Subcutaneous abdominal adipose tissue (tissue), 5 donors: ENCODE measurements around the gene PPP2R3B.

ENCODE experiments used
- H3K27ac ChIP-seq: one replicate; pipeline ENCODE4 v1.7.0; 2013; ENCODE audit warnings: low read depth, mild to moderate bottlenecking, inconsistent platforms, low read length, moderate library complexity
- H3K27me3 ChIP-seq, 5 donors: one replicate each; pipeline ENCODE4 v1.7.0; 2013; ENCODE audit warnings: low read length in 5 of 5, inconsistent platforms in 1 of 5; ENCODE audit not compliant: control insufficient read depth in 5 of 5, insufficient read depth in 4 of 5
- H3K36me3 ChIP-seq, 5 donors: one replicate each; pipeline ENCODE4 v1.7.0; 2013; ENCODE audit warnings: low read length in 5 of 5; ENCODE audit not compliant: control insufficient read depth in 5 of 5, insufficient read depth in 5 of 5
- H3K4me1 ChIP-seq, 5 donors: one replicate each; pipeline ENCODE4 v1.7.0; 2013; ENCODE audit warnings: low read length in 5 of 5, mild to moderate bottlenecking in 3 of 5, moderate library complexity in 1 of 5; ENCODE audit not compliant: control insufficient read depth in 5 of 5, insufficient read depth in 5 of 5
- H3K4me3 ChIP-seq, 5 donors: one replicate each; pipeline ENCODE4 v1.7.0; 2013; ENCODE audit warnings: low read length in 5 of 5, low read depth in 1 of 5
- H3K9ac ChIP-seq, 5 donors: one replicate each; pipeline ENCODE4 v1.7.0; 2013; ENCODE audit warnings: low read length in 5 of 5, mild to moderate bottlenecking in 4 of 5, moderate library complexity in 3 of 5
- H3K9me3 ChIP-seq, 5 donors: one replicate each; pipeline ENCODE4 v1.7.0; 2013; ENCODE audit warnings: low read length in 5 of 5; ENCODE audit not compliant: control insufficient read depth in 5 of 5
- donor health status: healthy.
- donor health status: healthy.
- donor health status: healthy.
- donor health status: healthy.
- donor health status: healthy.

Gene PPP2R3B

GRCh38 chrX:316351-317325, 70.1 kb downstream of the PPP2R3B start:
- Histone ChIP-seq H3K27ac (no peak overlapping the region), H3K9ac (no peak overlapping the region), H3K9me3 (no peaks in the 10 kb centered on the region), H3K36me3 (peaks cover 0 to 45% (median 41%) of the 10 kb centered on the region in 5 donors), H3K4me1 (peaks cover 0 to 25% (median 22%) of the 10 kb centered on the region in 5 donors), H3K4me3 (no peak overlapping the region), H3K27me3 (no peaks in the 10 kb centered on the region)

- Histone ChIP-seq H3K4me1 (peaks cover 0 to 15% (median 12%) of the 10 kb centered on the region in 5 donors), H3K27ac (no peak overlapping the region), H3K9me3 (no peaks in the 10 kb centered on the region), H3K36me3 (peaks cover 0 to 59% (median 53%) of the 10 kb centered on the region in 5 donors), H3K9ac (no peak overlapping the region), H3K4me3 (no peak overlapping the region), H3K27me3 (no peaks in the 10 kb centered on the region)
Observed at GRCh38 chrX:314781-315595, 71.7 kb downstream of the PPP2R3B start.

- Histone ChIP-seq H3K27me3 (no peaks in the 10 kb centered on the region), H3K4me1 (peaks cover 0 to 6% (median 3%) of the 10 kb centered on the region in 5 donors), H3K27ac (no peak overlapping the region), H3K4me3 (no peak overlapping the region), H3K9ac (no peak overlapping the region), H3K9me3 (no peaks in the 10 kb centered on the region), H3K36me3 (peaks cover 0 to 64% (median 57%) of the 10 kb centered on the region in 5 donors)
Observed at GRCh38 chrX:314049-314448, 72.7 kb downstream of the PPP2R3B start.

- Histone ChIP-seq H3K4me1 (peaks cover 0 to 6% (median 3%) of the 10 kb centered on the region in 5 donors), H3K27ac (no peak overlapping the region), H3K9ac (no peak overlapping the region), H3K36me3 (peaks cover 0 to 67% (median 60%) of the 10 kb centered on the region in 5 donors), H3K9me3 (no peaks in the 10 kb centered on the region), H3K4me3 (no peak overlapping the region), H3K27me3 (no peaks in the 10 kb centered on the region)
Observed at GRCh38 chrX:313546-313945, 73.2 kb downstream of the PPP2R3B start.

GRCh38 chrX:312621-313331, 73.9 kb downstream of the PPP2R3B start:
- Histone ChIP-seq H3K9me3 (no peaks in the 10 kb centered on the region), H3K27ac (no peak overlapping the region), H3K9ac (no peak overlapping the region), H3K4me3 (no peak overlapping the region), H3K27me3 (no peaks in the 10 kb centered on the region), H3K4me1 (peaks cover 0 to 6% (median 2%) of the 10 kb centered on the region in 5 donors), H3K36me3 (peaks cover 0 to 74% (median 63%) of the 10 kb centered on the region in 5 donors)

GRCh38 chrX:311156-312129, 75.3 kb downstream of the PPP2R3B start:
- Histone ChIP-seq H3K36me3 (peaks cover 0 to 81% (median 73%) of the 10 kb centered on the region in 5 donors), H3K4me1 (no peaks in the 10 kb centered on the region), H3K9ac (no peak overlapping the region), H3K27ac (no peak overlapping the region), H3K27me3 (no peaks in the 10 kb centered on the region), H3K4me3 (no peak overlapping the region), H3K9me3 (no peaks in the 10 kb centered on the region)

- no peaks in the 10 kb centered on the region for H3K9me3 ChIP-seq
- no peak overlapping the region for H3K4me3 ChIP-seq
- H3K4me1 ChIP-seq: no peaks in the 10 kb centered on the region
- H3K9ac ChIP-seq: no peak overlapping the region
- H3K36me3 ChIP-seq: peaks cover 5 to 85% (median 76%) of the 10 kb centered on the region in 5 donors
- no peaks in the 10 kb centered on the region for H3K27me3 ChIP-seq
- no peak overlapping the region for H3K27ac ChIP-seq
Observed at GRCh38 chrX:310621-311155, 76.0 kb downstream of the PPP2R3B start.

GRCh38 chrX:308821-309520, 77.7 kb downstream of the PPP2R3B start:
- Histone ChIP-seq H3K27me3 (no peaks in the 10 kb centered on the region), H3K27ac (no peak overlapping the region), H3K4me3 (no peak overlapping the region), H3K36me3 (peaks cover 5 to 83% (median 72%) of the 10 kb centered on the region in 5 donors), H3K4me1 (no peaks in the 10 kb centered on the region), H3K9me3 (no peaks in the 10 kb centered on the region), H3K9ac (peak overlapping the region in 1 of 5 donors; percentile 20)
